ENCODE data around the gene EBI3.
"Not testable (repeated sequence)": the region's sequence is repeated elsewhere in the genome, so short reads cannot be mapped to it uniquely, and the experiment has no call there.

EBI3 gene

GRCh38 chr19:4229179-4229931, at the start of gene EBI3:
EBI3 (plus strand) TSS chr19:4229523; CDS start chr19:4229551, 28 bp downstream.
- no peak for DNase-seq (ENCODE audit: low spot score)

- no peak for DNase-seq (ENCODE audit: low spot score)
Observed at GRCh38 chr19:4181053-4181508, 48.2 kb upstream of the EBI3 start.

GRCh38 chr19:4182084-4182810, 47.1 kb upstream of the EBI3 start, which contains the start of the genes ANKRD24 and SIRT6:
ANKRD24 (plus strand) TSS chr19:4182689; CDS start chr19:4186426, 3,737 bp downstream.
SIRT6 (minus strand) TSS chr19:4182563; CDS start chr19:4182539, 24 bp downstream.
- DNase-seq (ENCODE audit: low spot score): peak; percentile 95

- DNase-seq (ENCODE audit: low spot score): no peak
Observed at GRCh38 chr19:4183967-4184717, 45.2 kb upstream of the EBI3 start.

- no peak for DNase-seq (ENCODE audit: low spot score)
Observed at GRCh38 chr19:4184718-4185352, 44.5 kb upstream of the EBI3 start.

- DNase-seq (ENCODE audit: low spot score): no peak
Observed at GRCh38 chr19:4185413-4186086, 43.8 kb upstream of the EBI3 start.

GRCh38 chr19:4186087-4186993, 43.0 kb upstream of the EBI3 start:
- DNase-seq (ENCODE audit: low spot score): no peak

GRCh38 chr19:4187313-4188122, 41.8 kb upstream of the EBI3 start:
- DNase-seq (ENCODE audit: low spot score): no peak

GRCh38 chr19:4189641-4190040, 39.7 kb upstream of the EBI3 start:
- no peak for DNase-seq (ENCODE audit: low spot score)

GRCh38 chr19:4192537-4192936, 36.8 kb upstream of the EBI3 start:
- DNase-seq (ENCODE audit: low spot score): not testable (repeated sequence)

GRCh38 chr19:4194353-4194752, 35.0 kb upstream of the EBI3 start:
- DNase-seq (ENCODE audit: low spot score): no peak

- DNase-seq (ENCODE audit: low spot score): no peak
Observed at GRCh38 chr19:4196009-4196408, 33.3 kb upstream of the EBI3 start.

GRCh38 chr19:4196587-4197148, 32.7 kb upstream of the EBI3 start:
- DNase-seq (ENCODE audit: low spot score): no peak

- no peak for DNase-seq (ENCODE audit: low spot score)
Observed at GRCh38 chr19:4197228-4197624, 32.1 kb upstream of the EBI3 start.

- DNase-seq (ENCODE audit: low spot score): no peak
Observed at GRCh38 chr19:4197625-4198466, 31.5 kb upstream of the EBI3 start.

- no peak for DNase-seq (ENCODE audit: low spot score)
Observed at GRCh38 chr19:4198467-4199126, 30.7 kb upstream of the EBI3 start.

- DNase-seq (ENCODE audit: low spot score): no peak
Observed at GRCh38 chr19:4199699-4200293, 29.5 kb upstream of the EBI3 start.
